ENCODE data around the gene MLEC. TPM values are rescaled to one million over a fixed set of nuclear protein-coding genes. Genes with fewer than 3 reads are reported as not detected.

Gene MLEC
- total and polyA plus RNA-seq, 2 donors (not counting 1 experiment from before 2014, with no cell fraction given) = 56.4 to 120 TPM

- Histone ChIP-seq H4K20me1 (ENCODE audit: control insufficient read depth, extremely low read depth, insufficient read depth, low read length) (no peaks in the 10 kb centered on the region), H3K36me3 (ENCODE audit: control insufficient read depth, insufficient read depth, low read length) (no peaks in the 10 kb centered on the region), H3K4me1 (ENCODE audit: control insufficient read depth, extremely low read depth, insufficient read depth, low read length) (no peaks in the 10 kb centered on the region), H3K27ac (ENCODE audit: insufficient read depth, low read length) (no peak overlapping the region), H3K27me3 (ENCODE audit: control insufficient read depth, insufficient read depth, low read length) (peaks cover 43% of the 10 kb centered on the region), H2AFZ (ENCODE audit: low read length) (no peak overlapping the region), H3K9ac (ENCODE audit: insufficient read depth, low read length) (no peak overlapping the region), H3K9me3 (ENCODE audit: control insufficient read depth, insufficient read depth, low read depth, low read length) (no peaks in the 10 kb centered on the region), H3K79me2 (ENCODE audit: control insufficient read depth, insufficient read depth, low read length) (no peaks in the 10 kb centered on the region), H3K4me2 (ENCODE audit: extremely low read depth, insufficient read depth, low read length) (no peak overlapping the region), H3K4me3 (replicated peaks in 1 of 4; ENCODE audit: control extremely low read depth in 1 of 4, insufficient read depth in 1 of 4, low read depth in 3 of 4, low read length in 4 of 4) (no peak overlapping the region)
- TF ChIP-seq CTCF (conservative IDR thresholded peaks at IDR 0.05 in 1 of 2, IDR thresholded peaks at IDR 0.05 in 1 of 2; ENCODE audit: low read depth in 1 of 2, low read length in 2 of 2) (no peak), EZH2 (IDR thresholded peaks at IDR 0.05; ENCODE audit: low read length, missing control alignments) (no peak)
- DNase-seq (ENCODE audit: low read depth in 2 of 2) = no peak
These were observed 43.4 kb upstream of the MLEC start for GRCh38 chr12:120643574-120643973.

GRCh38 chr12:120646044-120646443, 40.9 kb upstream of the MLEC start:
- H3K9ac ChIP-seq (ENCODE audit: insufficient read depth, low read length) = no peak overlapping the region
- no peak overlapping the region for H3K4me3 ChIP-seq (replicated peaks in 1 of 4; ENCODE audit: control extremely low read depth in 1 of 4, insufficient read depth in 1 of 4, low read depth in 3 of 4, low read length in 4 of 4)
- H3K4me1 ChIP-seq (ENCODE audit: control insufficient read depth, extremely low read depth, insufficient read depth, low read length) = peaks cover 5% of the 10 kb centered on the region
- H2AFZ ChIP-seq (ENCODE audit: low read length) = no peak overlapping the region
- H4K20me1 ChIP-seq (ENCODE audit: control insufficient read depth, extremely low read depth, insufficient read depth, low read length) = no peaks in the 10 kb centered on the region
- DNase-seq (ENCODE audit: low read depth in 2 of 2) = no peak
- H3K9me3 ChIP-seq (ENCODE audit: control insufficient read depth, insufficient read depth, low read depth, low read length) = no peaks in the 10 kb centered on the region
- no peak overlapping the region for H3K4me2 ChIP-seq (ENCODE audit: extremely low read depth, insufficient read depth, low read length)
- no peak overlapping the region for H3K27ac ChIP-seq (ENCODE audit: insufficient read depth, low read length)
- H3K36me3 ChIP-seq (ENCODE audit: control insufficient read depth, insufficient read depth, low read length) = no peaks in the 10 kb centered on the region
- peaks cover 45% of the 10 kb centered on the region for H3K27me3 ChIP-seq (ENCODE audit: control insufficient read depth, insufficient read depth, low read length)
- no peaks in the 10 kb centered on the region for H3K79me2 ChIP-seq (ENCODE audit: control insufficient read depth, insufficient read depth, low read length)
- TF ChIP-seq EZH2 (IDR thresholded peaks at IDR 0.05; ENCODE audit: low read length, missing control alignments) = no peak
- no peak for TF ChIP-seq CTCF (conservative IDR thresholded peaks at IDR 0.05 in 1 of 2, IDR thresholded peaks at IDR 0.05 in 1 of 2; ENCODE audit: low read depth in 1 of 2, low read length in 2 of 2)

GRCh38 chr12:120647375-120647755, 39.6 kb upstream of the MLEC start:
- no peak overlapping the region for H3K9ac ChIP-seq (ENCODE audit: insufficient read depth, low read length)
- peaks cover 5% of the 10 kb centered on the region for H3K4me1 ChIP-seq (ENCODE audit: control insufficient read depth, extremely low read depth, insufficient read depth, low read length)
- no peak overlapping the region for H3K4me2 ChIP-seq (ENCODE audit: extremely low read depth, insufficient read depth, low read length)
- H2AFZ ChIP-seq (ENCODE audit: low read length) = no peak overlapping the region
- no peaks in the 10 kb centered on the region for H3K9me3 ChIP-seq (ENCODE audit: control insufficient read depth, insufficient read depth, low read depth, low read length)
- no peaks in the 10 kb centered on the region for H4K20me1 ChIP-seq (ENCODE audit: control insufficient read depth, extremely low read depth, insufficient read depth, low read length)
- no peak overlapping the region for H3K4me3 ChIP-seq (replicated peaks in 1 of 4; ENCODE audit: control extremely low read depth in 1 of 4, insufficient read depth in 1 of 4, low read depth in 3 of 4, low read length in 4 of 4)
- H3K79me2 ChIP-seq (ENCODE audit: control insufficient read depth, insufficient read depth, low read length) = no peaks in the 10 kb centered on the region
- peaks cover 44% of the 10 kb centered on the region for H3K27me3 ChIP-seq (ENCODE audit: control insufficient read depth, insufficient read depth, low read length)
- DNase-seq (ENCODE audit: low read depth in 2 of 2) = no peak
- H3K27ac ChIP-seq (ENCODE audit: insufficient read depth, low read length) = no peak overlapping the region
- H3K36me3 ChIP-seq (ENCODE audit: control insufficient read depth, insufficient read depth, low read length) = no peaks in the 10 kb centered on the region
- no peak for TF ChIP-seq CTCF (conservative IDR thresholded peaks at IDR 0.05 in 1 of 2, IDR thresholded peaks at IDR 0.05 in 1 of 2; ENCODE audit: low read depth in 1 of 2, low read length in 2 of 2)
- TF ChIP-seq EZH2 (IDR thresholded peaks at IDR 0.05; ENCODE audit: low read length, missing control alignments) = no peak
